Measurements from ENCODE around the gene PHC2. TPM values are rescaled to one million over a fixed set of nuclear protein-coding genes. Genes with fewer than 3 reads are reported as not detected.

Gene PHC2
- total RNA-seq, 1 experiment from 2014 or later, result 137 TPM

DNA sequence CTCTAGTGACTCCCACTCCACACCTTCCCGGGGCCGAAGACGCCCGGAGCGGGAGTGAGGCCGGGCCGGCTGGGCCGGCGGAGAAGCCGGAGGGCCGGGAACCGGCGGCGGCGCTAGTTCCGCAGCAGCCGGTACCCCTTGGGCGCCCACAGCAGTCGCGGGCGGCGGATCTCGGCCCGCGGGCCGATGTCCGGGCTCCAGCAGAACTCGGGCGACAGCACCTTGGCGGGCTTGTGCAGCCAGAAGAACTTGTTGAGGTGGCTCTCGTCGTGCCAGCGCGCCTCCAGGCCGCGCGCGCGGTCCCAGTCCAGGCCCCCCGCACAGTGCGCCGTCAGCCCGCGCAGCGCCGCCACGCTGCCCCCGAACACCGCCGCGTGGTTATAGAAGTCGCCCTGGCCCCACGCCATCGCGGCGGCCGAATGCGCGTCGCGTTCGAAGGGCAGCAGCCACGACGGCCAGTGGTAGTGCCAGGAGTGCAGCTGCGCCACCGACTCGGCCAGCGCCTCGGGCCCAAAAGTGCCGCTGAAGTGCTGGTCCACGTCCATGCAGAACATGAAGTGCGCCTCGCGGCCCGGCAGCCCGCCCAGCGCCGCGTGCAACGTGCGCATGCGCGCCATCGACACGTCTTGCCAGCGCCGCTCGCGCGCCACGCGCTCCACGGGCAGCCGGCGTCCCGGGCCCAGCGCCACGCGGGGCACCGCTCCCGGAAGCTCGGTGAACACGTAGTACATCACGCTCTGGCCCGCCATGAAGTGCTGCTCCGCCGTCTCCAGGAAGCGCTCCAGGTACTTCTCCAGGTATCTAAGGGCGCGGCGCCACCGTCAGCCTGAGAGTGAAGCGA, 124.0 kb downstream of the PHC2 start:
- H3K36me3 Mint-ChIP-seq (ENCODE audit: insufficient read depth, unreplicated experiment), result no peaks in the 10 kb centered on the region
- TF ChIP-seq, protein P1, sequence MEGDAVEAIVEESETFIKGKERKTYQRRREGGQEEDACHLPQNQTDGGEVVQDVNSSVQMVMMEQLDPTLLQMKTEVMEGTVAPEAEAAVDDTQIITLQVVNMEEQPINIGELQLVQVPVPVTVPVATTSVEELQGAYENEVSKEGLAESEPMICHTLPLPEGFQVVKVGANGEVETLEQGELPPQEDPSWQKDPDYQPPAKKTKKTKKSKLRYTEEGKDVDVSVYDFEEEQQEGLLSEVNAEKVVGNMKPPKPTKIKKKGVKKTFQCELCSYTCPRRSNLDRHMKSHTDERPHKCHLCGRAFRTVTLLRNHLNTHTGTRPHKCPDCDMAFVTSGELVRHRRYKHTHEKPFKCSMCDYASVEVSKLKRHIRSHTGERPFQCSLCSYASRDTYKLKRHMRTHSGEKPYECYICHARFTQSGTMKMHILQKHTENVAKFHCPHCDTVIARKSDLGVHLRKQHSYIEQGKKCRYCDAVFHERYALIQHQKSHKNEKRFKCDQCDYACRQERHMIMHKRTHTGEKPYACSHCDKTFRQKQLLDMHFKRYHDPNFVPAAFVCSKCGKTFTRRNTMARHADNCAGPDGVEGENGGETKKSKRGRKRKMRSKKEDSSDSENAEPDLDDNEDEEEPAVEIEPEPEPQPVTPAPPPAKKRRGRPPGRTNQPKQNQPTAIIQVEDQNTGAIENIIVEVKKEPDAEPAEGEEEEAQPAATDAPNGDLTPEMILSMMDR (IDR thresholded peaks at IDR 0.05; ENCODE audit: unreplicated experiment), result no peak
- H3K27ac Mint-ChIP-seq (ENCODE audit: low read depth, unreplicated experiment), result no peak overlapping the region
- H3K9me3 Mint-ChIP-seq (ENCODE audit: unreplicated experiment), result no peaks in the 10 kb centered on the region
- H3K27me3 Mint-ChIP-seq (ENCODE audit: insufficient read depth, unreplicated experiment), result no peaks in the 10 kb centered on the region
- intact Hi-C loops (cut with micrococcal nuclease), result no loop called here
- no TSS peak for BruUV-seq (replicated peaks)
- ChIA-PET CTCF (interaction anchor here (2.5 kb wide), 1 partner anchor 11 kb away, joined by 32 read pairs; no protein-coding TSS in a partner anchor), POLR2A (no interaction called here)
- no peak for DNase-seq (ENCODE audit: unreplicated experiment)
- no peaks in the 10 kb centered on the region for H3K4me1 Mint-ChIP-seq (ENCODE audit: insufficient read depth, unreplicated experiment)
- H3K4me3 Mint-ChIP-seq (ENCODE audit: unreplicated experiment), result no peak overlapping the region

DNA sequence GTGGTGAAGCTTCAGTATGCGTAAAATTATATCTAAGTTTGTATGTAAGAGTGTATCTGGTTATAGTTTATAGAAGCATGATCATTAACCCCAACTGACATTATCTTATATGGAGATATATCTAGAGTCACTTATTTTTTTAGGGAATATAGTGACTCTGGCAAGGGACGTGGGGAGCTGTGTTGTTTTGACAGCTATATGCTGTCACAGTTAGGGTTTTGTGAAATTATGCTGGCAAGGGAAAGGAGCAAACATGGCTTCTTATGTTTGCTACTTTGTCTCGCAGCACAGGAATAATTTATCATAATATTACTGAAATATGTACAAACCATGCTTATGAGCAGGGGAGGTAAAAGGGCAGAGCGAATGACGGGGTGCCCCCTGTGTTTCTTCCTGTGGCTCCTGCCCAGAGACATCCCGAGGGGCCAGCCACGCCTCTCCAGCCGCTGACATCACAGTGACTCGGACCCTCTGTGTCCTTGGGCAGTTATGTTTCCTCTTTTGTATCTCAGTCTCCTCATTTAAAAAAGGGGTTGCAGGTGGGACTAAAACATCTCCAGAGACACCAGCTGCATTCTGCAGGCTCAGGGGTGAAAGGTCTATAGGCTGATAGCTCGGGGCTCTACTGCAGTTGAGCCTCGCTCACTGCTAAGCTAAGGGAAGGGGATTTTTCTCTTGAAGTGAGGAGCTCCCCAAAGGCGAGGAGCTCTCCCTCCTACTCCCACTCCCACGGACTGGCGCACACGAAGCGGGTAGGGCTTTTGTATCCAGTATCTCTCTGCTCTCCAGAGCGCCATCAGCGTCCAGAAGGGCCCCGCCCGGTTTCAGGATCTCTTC, 124.9 kb downstream of the PHC2 start:
- no peak overlapping the region for H3K4me3 Mint-ChIP-seq (ENCODE audit: unreplicated experiment)
- H3K27me3 Mint-ChIP-seq (ENCODE audit: insufficient read depth, unreplicated experiment), result no peaks in the 10 kb centered on the region
- TF ChIP-seq, protein P1 (IDR thresholded peaks at IDR 0.05; ENCODE audit: unreplicated experiment), result no peak
- ChIA-PET POLR2A (no interaction called here), CTCF (interaction anchor here (2.5 kb wide), 1 partner anchor 10 kb away, joined by 32 read pairs; no protein-coding TSS in a partner anchor)
- H3K27ac Mint-ChIP-seq (ENCODE audit: low read depth, unreplicated experiment), result no peak overlapping the region
- no peaks in the 10 kb centered on the region for H3K9me3 Mint-ChIP-seq (ENCODE audit: unreplicated experiment)
- H3K36me3 Mint-ChIP-seq (ENCODE audit: insufficient read depth, unreplicated experiment), result peaks cover under 1% of the 10 kb centered on the region
- intact Hi-C loops (cut with micrococcal nuclease), result no loop called here
- no peak for DNase-seq (ENCODE audit: unreplicated experiment)
- no peaks in the 10 kb centered on the region for H3K4me1 Mint-ChIP-seq (ENCODE audit: insufficient read depth, unreplicated experiment)
- no TSS peak for BruUV-seq (replicated peaks)

DNA sequence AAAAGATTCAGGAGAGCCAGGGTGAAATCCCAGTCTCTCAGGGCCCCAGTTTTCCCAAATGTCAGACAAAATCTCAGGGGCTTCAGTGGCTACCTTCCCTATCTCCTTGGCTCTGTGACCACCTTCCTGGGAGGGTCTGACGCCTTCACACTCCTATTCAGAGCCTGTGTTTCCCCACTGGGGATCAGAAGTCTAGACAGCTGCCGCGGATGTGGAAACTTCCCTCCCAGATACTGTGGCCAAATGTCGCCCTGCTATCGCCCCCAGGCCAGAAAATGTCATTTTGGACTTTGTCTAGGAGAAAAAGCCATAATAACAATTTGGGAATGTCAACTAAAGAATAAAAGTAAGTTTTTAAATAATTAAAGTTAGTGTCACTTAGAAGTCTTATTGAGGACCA, 125.9 kb downstream of the PHC2 start:
- BruUV-seq (replicated peaks), result no TSS peak

More for the DNA sequence above, 125.9 kb downstream of the PHC2 start:
- no peak overlapping the region for H3K4me3 Mint-ChIP-seq (ENCODE audit: unreplicated experiment)
- no peak overlapping the region for H3K27ac Mint-ChIP-seq (ENCODE audit: low read depth, unreplicated experiment)
- no peaks in the 10 kb centered on the region for H3K4me1 Mint-ChIP-seq (ENCODE audit: insufficient read depth, unreplicated experiment)
- intact Hi-C loops (cut with micrococcal nuclease), result no loop called here
- no peak for DNase-seq (ENCODE audit: unreplicated experiment)
- TF ChIP-seq, protein P1 (IDR thresholded peaks at IDR 0.05; ENCODE audit: unreplicated experiment), result no peak
- ChIA-PET CTCF (interaction anchor here (2.5 kb wide), 1 partner anchor 9 kb away, joined by 32 read pairs; no protein-coding TSS in a partner anchor), POLR2A (no interaction called here)
- no peaks in the 10 kb centered on the region for H3K27me3 Mint-ChIP-seq (ENCODE audit: insufficient read depth, unreplicated experiment)
- peaks cover 6% of the 10 kb centered on the region for H3K36me3 Mint-ChIP-seq (ENCODE audit: insufficient read depth, unreplicated experiment)
- H3K9me3 Mint-ChIP-seq (ENCODE audit: unreplicated experiment), result no peaks in the 10 kb centered on the region
